ENCODE measurements around the gene HELB.

- no peak for TF ChIP-seq BACH1 (IDR thresholded peaks at IDR 0.05; ENCODE audit: borderline replicate concordance)
- TF ChIP-seq CBX5 (IDR thresholded peaks at IDR 0.05; ENCODE audit: low read depth) = no peak
- TF ChIP-seq CTCF (IDR thresholded peaks at IDR 0.05 in 2 of 3, conservative IDR thresholded peaks at IDR 0.05 in 1 of 3; ENCODE audit: control insufficient read depth in 2 of 3, extremely low read depth in 1 of 3, insufficient read depth in 1 of 3, low read depth in 3 of 3, low read length in 3 of 3) = no peak
- TF ChIP-seq NR2C2 (IDR thresholded peaks at IDR 0.05; ENCODE audit: borderline replicate concordance, control insufficient read depth, insufficient read length, low read depth) = no peak
- TF ChIP-seq USF2 (IDR thresholded peaks at IDR 0.05; ENCODE audit: borderline replicate concordance, low read depth, low read length) = no peak
- TF ChIP-seq EZH2 (IDR thresholded peaks at IDR 0.05; ENCODE audit: borderline replicate concordance, control insufficient read depth, low read depth, low read length) = no peak
- no peak for TF ChIP-seq ZNF384 (IDR thresholded peaks at IDR 0.05; ENCODE audit: borderline replicate concordance, low read depth, low read length)
- no peak for TF ChIP-seq SIN3A (IDR thresholded peaks at IDR 0.05; ENCODE audit: low read depth, low read length)
- no peak for TF ChIP-seq ATF7 (IDR thresholded peaks at IDR 0.05; ENCODE audit: low read depth)
- TF ChIP-seq POLR2A (IDR thresholded peaks at IDR 0.05; ENCODE audit: low read depth, low read length) = no peak
- TF ChIP-seq CUX1 (IDR thresholded peaks at IDR 0.05; ENCODE audit: insufficient replicate concordance, low read depth, low read length) = no peak
- TF ChIP-seq REST (IDR thresholded peaks at IDR 0.05; ENCODE audit: low read depth, low read length) = no peak
- TF ChIP-seq BCL11A (IDR thresholded peaks at IDR 0.05; ENCODE audit: low read depth, low read length) = no peak
- no peak for TF ChIP-seq RAD21 (IDR thresholded peaks at IDR 0.05; ENCODE audit: insufficient read depth, low read depth, low read length)
These were observed 27.6 kb downstream of the HELB start for GRCh38 chr12:66329941-66330340.
